Measurements from ENCODE around the gene SLAMF9. TPM values are rescaled to one million over a fixed set of nuclear protein-coding genes. Genes with fewer than 3 reads are reported as not detected.
A peak's percentile ranks its signal among the peaks of the same experiment; 100 is the strongest.

The SLAMF9 gene
- total and polyA plus RNA-seq, 3 experiments from 2014 or later: not detected

GRCh38 chr1:159922511-159923202, 31.4 kb downstream of the SLAMF9 start:
- Histone ChIP-seq H3K4me1 (ENCODE audit: insufficient read depth, low read length) (peaks cover 44% of the 10 kb centered on the region), H3K27ac (ENCODE audit: low read depth, low read length) (peak overlapping the region; percentile 100), H3K36me3 (ENCODE audit: insufficient read depth, low read length) (peaks cover 31% of the 10 kb centered on the region), H3K27me3 (ENCODE audit: insufficient read depth, low read length, poor library complexity, severe bottlenecking) (no peaks in the 10 kb centered on the region), H3K9me3 (ENCODE audit: low read length) (no peaks in the 10 kb centered on the region), H3K4me3 (ENCODE audit: low read length) (peak overlapping the region; percentile 100)
- H3K36me3 Mint-ChIP-seq: peaks cover 8 to 63% (median 16%) of the 10 kb centered on the region in 3 donors
- H3K27ac Mint-ChIP-seq: peak overlapping the region; percentile 97 to 100 (median 100)
- POLR2A ChIA-PET: interaction anchor here (0.6 to 1.4 kb wide), 3 partner anchors 16 to 96 kb away, joined by 3 to 4 read pairs (median 4); partner anchors contain the start of genes IGSF9 and SLAMF8
- peaks cover 0 to 7% (median 3%) of the 10 kb centered on the region in 5 donors for H3K9me3 Mint-ChIP-seq
- peak in 1 of 5 donors; percentile 64 for DNase-seq
- peaks cover 67 to 85% (median 71%) of the 10 kb centered on the region in 3 donors for H3K4me1 Mint-ChIP-seq
- peaks cover 0 to 20% of the 10 kb centered on the region in 2 donors for H3K27me3 Mint-ChIP-seq
- CTCF ChIA-PET: interaction anchor here (1.2 to 6.9 kb wide), 8 partner anchors 9 to 141 kb away, joined by 3 to 55 read pairs (median 5); no protein-coding TSS in a partner anchor
- H3K4me3 Mint-ChIP-seq: peak overlapping the region; percentile 89 to 99 (median 96)

GRCh38 chr1:159921700-159922504, 32.1 kb downstream of the SLAMF9 start:
- H3K27me3 ChIP-seq (ENCODE audit: insufficient read depth, low read length, poor library complexity, severe bottlenecking): no peaks in the 10 kb centered on the region
- Mint-ChIP-seq H3K4me3 (peak overlapping the region; percentile 89 to 99 (median 96)), H3K36me3 (peaks cover 12 to 68% (median 16%) of the 10 kb centered on the region in 3 donors), H3K4me1 (peaks cover 71 to 89% (median 76%) of the 10 kb centered on the region in 3 donors), H3K27ac (peak overlapping the region; percentile 97 to 100 (median 100)), H3K9me3 (peaks cover 0 to 7% (median 3%) of the 10 kb centered on the region in 5 donors), H3K27me3 (peaks cover 0 to 18% of the 10 kb centered on the region in 2 donors)
- DNase-seq: peak in 4 of 5 donors; percentile 24 to 69 (median 38)
- H3K4me1 ChIP-seq (ENCODE audit: insufficient read depth, low read length): peaks cover 44% of the 10 kb centered on the region
- H3K36me3 ChIP-seq (ENCODE audit: insufficient read depth, low read length): peaks cover 31% of the 10 kb centered on the region
- H3K27ac ChIP-seq (ENCODE audit: low read depth, low read length): peak overlapping the region; percentile 100
- ChIA-PET CTCF (interaction anchor here (1.2 to 6.9 kb wide), 5 partner anchors 8 to 123 kb away, joined by 3 to 55 read pairs (median 11); no protein-coding TSS in a partner anchor), POLR2A (interaction anchor here (0.6 kb wide), 1 partner anchor 15 kb away, joined by 3 read pairs; no protein-coding TSS in a partner anchor)
- peak overlapping the region; percentile 100 for H3K4me3 ChIP-seq (ENCODE audit: low read length)
- H3K9me3 ChIP-seq (ENCODE audit: low read length): no peaks in the 10 kb centered on the region

- no peak for DNase-seq
- H3K9me3 Mint-ChIP-seq: peaks cover 0 to 7% (median 3%) of the 10 kb centered on the region in 5 donors
- Histone ChIP-seq H3K36me3 (ENCODE audit: insufficient read depth, low read length) (peaks cover 31% of the 10 kb centered on the region), H3K4me3 (ENCODE audit: low read length) (no peak overlapping the region), H3K27ac (ENCODE audit: low read depth, low read length) (peak overlapping the region; percentile 100), H3K4me1 (ENCODE audit: insufficient read depth, low read length) (peaks cover 41% of the 10 kb centered on the region), H3K27me3 (ENCODE audit: insufficient read depth, low read length, poor library complexity, severe bottlenecking) (no peaks in the 10 kb centered on the region), H3K9me3 (ENCODE audit: low read length) (no peaks in the 10 kb centered on the region)
- H3K4me1 Mint-ChIP-seq: peaks cover 69 to 88% (median 71%) of the 10 kb centered on the region in 3 donors
- CTCF ChIA-PET: interaction anchor here (1.2 to 6.9 kb wide), 3 partner anchors 15 to 123 kb away, joined by 4 to 55 read pairs (median 11); no protein-coding TSS in a partner anchor
- H3K27me3 Mint-ChIP-seq: peaks cover 0 to 17% of the 10 kb centered on the region in 2 donors
- POLR2A ChIA-PET: no interaction called here
- peak overlapping the region; percentile 57 to 99 (median 89) for H3K4me3 Mint-ChIP-seq
- H3K27ac Mint-ChIP-seq: peak overlapping the region; percentile 97 to 100 (median 100)
- peaks cover 12 to 73% (median 16%) of the 10 kb centered on the region in 3 donors for H3K36me3 Mint-ChIP-seq
Measured at GRCh38 chr1:159921251-159921650, 32.8 kb downstream of the SLAMF9 start.

- H3K4me1 ChIP-seq (ENCODE audit: insufficient read depth, low read length): peaks cover 35% of the 10 kb centered on the region
- H3K4me3 Mint-ChIP-seq: peak overlapping the region in 6 of 7 donors; percentile 17 to 96 (median 53)
- H3K27ac ChIP-seq (ENCODE audit: low read depth, low read length): no peak overlapping the region
- CTCF ChIA-PET: interaction anchor here (1.2 to 2.5 kb wide), 2 partner anchors 86 to 122 kb away, joined by 4 to 11 read pairs; no protein-coding TSS in a partner anchor
- no peak for DNase-seq
- no peaks in the 10 kb centered on the region for H3K9me3 ChIP-seq (ENCODE audit: low read length)
- peaks cover 0 to 17% of the 10 kb centered on the region in 2 donors for H3K27me3 Mint-ChIP-seq
- H3K36me3 ChIP-seq (ENCODE audit: insufficient read depth, low read length): peaks cover 31% of the 10 kb centered on the region
- peak overlapping the region; percentile 97 to 100 (median 100) for H3K27ac Mint-ChIP-seq
- POLR2A ChIA-PET: no interaction called here
- H3K36me3 Mint-ChIP-seq: peaks cover 12 to 79% (median 16%) of the 10 kb centered on the region in 3 donors
- no peaks in the 10 kb centered on the region for H3K27me3 ChIP-seq (ENCODE audit: insufficient read depth, low read length, poor library complexity, severe bottlenecking)
- H3K4me3 ChIP-seq (ENCODE audit: low read length): no peak overlapping the region
- H3K4me1 Mint-ChIP-seq: peaks cover 63 to 88% (median 69%) of the 10 kb centered on the region in 3 donors
- peaks cover 0 to 7% (median 3%) of the 10 kb centered on the region in 5 donors for H3K9me3 Mint-ChIP-seq
Measured at GRCh38 chr1:159920651-159921050, 33.4 kb downstream of the SLAMF9 start.

- Mint-ChIP-seq H3K27ac (peak overlapping the region; percentile 19 to 100 (median 78)), H3K4me1 (peaks cover 59 to 87% (median 67%) of the 10 kb centered on the region in 3 donors), H3K36me3 (peaks cover 12 to 75% (median 16%) of the 10 kb centered on the region in 3 donors), H3K27me3 (peaks cover 0 to 13% of the 10 kb centered on the region in 2 donors), H3K4me3 (peak overlapping the region in 3 of 7 donors; percentile 20 to 95 (median 24)), H3K9me3 (peaks cover 0 to 7% (median 2%) of the 10 kb centered on the region in 5 donors)
- Histone ChIP-seq H3K4me3 (ENCODE audit: low read length) (no peak overlapping the region), H3K36me3 (ENCODE audit: insufficient read depth, low read length) (peaks cover 31% of the 10 kb centered on the region), H3K27ac (ENCODE audit: low read depth, low read length) (no peak overlapping the region), H3K27me3 (ENCODE audit: insufficient read depth, low read length, poor library complexity, severe bottlenecking) (no peaks in the 10 kb centered on the region), H3K4me1 (ENCODE audit: insufficient read depth, low read length) (peaks cover 33% of the 10 kb centered on the region), H3K9me3 (ENCODE audit: low read length) (no peaks in the 10 kb centered on the region)
- CTCF ChIA-PET: no interaction called here
- no peak for DNase-seq
- POLR2A ChIA-PET: no interaction called here
Measured at GRCh38 chr1:159920202-159920601, 33.8 kb downstream of the SLAMF9 start.

- H3K9me3 ChIP-seq (ENCODE audit: low read length): no peaks in the 10 kb centered on the region
- peak overlapping the region in 7 of 8 donors; percentile 59 to 97 (median 70) for H3K27ac Mint-ChIP-seq
- H3K36me3 Mint-ChIP-seq: peaks cover 14 to 70% (median 16%) of the 10 kb centered on the region in 3 donors
- peak overlapping the region in 1 of 7 donors; percentile 5 for H3K4me3 Mint-ChIP-seq
- DNase-seq: no peak
- peaks cover 0 to 6% (median 2%) of the 10 kb centered on the region in 5 donors for H3K9me3 Mint-ChIP-seq
- CTCF ChIA-PET: no interaction called here
- peaks cover 33% of the 10 kb centered on the region for H3K4me1 ChIP-seq (ENCODE audit: insufficient read depth, low read length)
- peaks cover 31% of the 10 kb centered on the region for H3K36me3 ChIP-seq (ENCODE audit: insufficient read depth, low read length)
- H3K27me3 ChIP-seq (ENCODE audit: insufficient read depth, low read length, poor library complexity, severe bottlenecking): no peaks in the 10 kb centered on the region
- no peak overlapping the region for H3K27ac ChIP-seq (ENCODE audit: low read depth, low read length)
- no peak overlapping the region for H3K4me3 ChIP-seq (ENCODE audit: low read length)
- peaks cover 0 to 11% of the 10 kb centered on the region in 2 donors for H3K27me3 Mint-ChIP-seq
- POLR2A ChIA-PET: no interaction called here
- H3K4me1 Mint-ChIP-seq: peaks cover 62 to 94% (median 76%) of the 10 kb centered on the region in 3 donors
Measured at GRCh38 chr1:159919236-159919865, 34.7 kb downstream of the SLAMF9 start.

All from CD8-positive, alpha-beta memory T cell (primary cell).